OCI-LY7 (cell line): Measurements from ENCODE around the gene ENG.

ENCODE experiments used
- CTCF ChIP-seq: fragments of 200-600 bp; sonication (generic); conservative IDR thresholded peaks from 2 replicates; pipeline ENCODE4 v1.5.1; 2014; ENCODE audit warnings: mild to moderate bottlenecking, antibody characterized with exemption, low read length, moderate library complexity, mixed read lengths
- EZH2phosphoT487 ChIP-seq: fragments of 200-600 bp; sonication (generic); IDR thresholded peaks from 2 replicates; pipeline ENCODE4 v1.6.1; 2018; ENCODE audit warnings: low read depth, borderline replicate concordance, mild to moderate bottlenecking, mixed run types, antibody characterized with exemption, low read length, moderate library complexity, mixed read lengths

- no peak for TF ChIP-seq CTCF
- TF ChIP-seq EZH2phosphoT487 = no peak
These were observed 46.0 kb downstream of the ENG start for GRCh38 chr9:127808347-127809001.
